OCI-LY1 (cell line): ENCODE results near the gene RASA3.
"Not testable (repeated sequence)": the region's sequence is repeated elsewhere in the genome, so short reads cannot be mapped to it uniquely, and the experiment has no call there.

Experiments
- H2AFZ ChIP-seq: fragments of 200-600 bp; sonication (generic), shearing (Covaris generic); 2 replicates; pipeline ENCODE4 v1.6.0; 2014; ENCODE audit warnings: antibody characterized with exemption, mild to moderate bottlenecking, low read length
- H3F3A ChIP-seq: fragments of 200-600 bp; sonication (generic), shearing (Covaris generic); 2 replicates; pipeline ENCODE4 v1.6.0; 2014; ENCODE audit warnings: mild to moderate bottlenecking, antibody characterized with exemption, low read length, moderate library complexity; ENCODE audit not compliant: insufficient read depth
- H3K27ac ChIP-seq: fragments of 200-600 bp; sonication (generic); 2 replicates; pipeline ENCODE4 v1.5.1; 2014; ENCODE audit warnings: low read length, mixed run types, mild to moderate bottlenecking, low read depth; ENCODE audit not compliant: poor library complexity, severe bottlenecking
- H3K27me3 ChIP-seq: fragments of 200-600 bp; sonication (generic); 2 replicates; pipeline ENCODE4 v1.6.0; 2014; ENCODE audit warnings: antibody characterized with exemption, mild to moderate bottlenecking, low read length, moderate library complexity; ENCODE audit not compliant: insufficient read depth
- H3K36me3 ChIP-seq: fragments of 200-600 bp; sonication (generic); 2 replicates; pipeline ENCODE4 v1.6.1; 2014; ENCODE audit warnings: mild to moderate bottlenecking, antibody characterized with exemption, low read length, moderate library complexity, mixed read lengths; ENCODE audit not compliant: insufficient read depth
- H3K4me1 ChIP-seq: fragments of 200-600 bp; sonication (generic); 2 replicates; pipeline ENCODE4 v1.5.1; 2014; ENCODE audit warnings: mild to moderate bottlenecking, low read length, moderate library complexity; ENCODE audit not compliant: insufficient read depth, severe bottlenecking
- H3K4me2 ChIP-seq: fragments of 200-600 bp; sonication (generic), shearing (Covaris generic); 2 replicates; pipeline ENCODE4 v1.6.1; 2014; ENCODE audit warnings: low read length
- H3K4me3 ChIP-seq: fragments of 200-600 bp; sonication (generic); 2 replicates; pipeline ENCODE4 v1.5.1; 2014; ENCODE audit warnings: low read length, low read depth, mild to moderate bottlenecking, mixed read lengths; ENCODE audit not compliant: poor library complexity, severe bottlenecking
- H3K79me2 ChIP-seq: fragments of 200-600 bp; shearing (Covaris generic); 2 replicates; pipeline ENCODE4 v1.6.1; 2016; ENCODE audit warnings: mixed run types, low read length, mixed read lengths; ENCODE audit not compliant: insufficient read depth
- H3K9ac ChIP-seq: fragments of 200-600 bp; sonication (generic), shearing (Covaris generic); 2 replicates; pipeline ENCODE4 v1.6.1; 2014; ENCODE audit warnings: mild to moderate bottlenecking, low read length, mixed read lengths
- H3K9me2 ChIP-seq: fragments of 200-600 bp; sonication (generic), shearing (Covaris generic); 2 replicates; pipeline ENCODE4 v1.6.1; 2014; ENCODE audit warnings: low read depth, mild to moderate bottlenecking, low read length, mixed read lengths
- H3K9me3 ChIP-seq: fragments of 200-600 bp; shearing (Covaris generic); 2 replicates; pipeline ENCODE4 v1.6.1; 2014; ENCODE audit warnings: low read length, mixed read lengths
- H4K20me1 ChIP-seq: fragments of 200-600 bp; sonication (generic), shearing (Covaris generic); 2 replicates; pipeline ENCODE4 v1.6.0; 2016; ENCODE audit warnings: mild to moderate bottlenecking, low read length; ENCODE audit not compliant: insufficient read depth
- CTCF ChIP-seq: fragments of 200-600 bp; sonication (generic), shearing (Covaris generic); IDR thresholded peaks from 2 replicates; pipeline ENCODE4 v1.5.1; 2017; ENCODE audit warnings: mild to moderate bottlenecking, antibody characterized with exemption, low read length, moderate library complexity, mixed read lengths
- EZH2 ChIP-seq: fragments of 200-600 bp; sonication (generic), shearing (Covaris generic); IDR thresholded peaks from 2 replicates; pipeline ENCODE4 v1.8.0; 2017; ENCODE audit warnings: borderline replicate concordance, mixed run types, mild to moderate bottlenecking, antibody characterized with exemption, low read length, moderate library complexity, mixed read lengths

The RASA3 gene

GRCh38 chr13:114077933-114078325 is 54.5 kb downstream of the RASA3 start:
- H3K9ac ChIP-seq = no peak overlapping the region
- H2AFZ ChIP-seq = no peak overlapping the region
- H3K4me2 ChIP-seq = no peak overlapping the region
- H3F3A ChIP-seq = no peaks in the 10 kb centered on the region
- no peak overlapping the region for H3K27ac ChIP-seq
- no peaks in the 10 kb centered on the region for H3K9me3 ChIP-seq
- H3K4me3 ChIP-seq = no peak overlapping the region
- H4K20me1 ChIP-seq = no peaks in the 10 kb centered on the region
- H3K79me2 ChIP-seq = no peaks in the 10 kb centered on the region
- no peaks in the 10 kb centered on the region for H3K9me2 ChIP-seq
- H3K27me3 ChIP-seq = no peaks in the 10 kb centered on the region
- H3K4me1 ChIP-seq = no peaks in the 10 kb centered on the region
- no peaks in the 10 kb centered on the region for H3K36me3 ChIP-seq
- TF ChIP-seq CTCF (no peak), EZH2 (no peak)

GRCh38 chr13:114077099-114077932 is 55.1 kb downstream of the RASA3 start:
- Histone ChIP-seq H3K9ac (no peak overlapping the region), H3K9me3 (no peaks in the 10 kb centered on the region), H3K9me2 (no peaks in the 10 kb centered on the region), H3K4me1 (no peaks in the 10 kb centered on the region), H3K79me2 (no peaks in the 10 kb centered on the region), H3K4me2 (no peak overlapping the region), H3K4me3 (no peak overlapping the region), H3K27me3 (no peaks in the 10 kb centered on the region), H2AFZ (no peak overlapping the region), H3F3A (no peaks in the 10 kb centered on the region), H3K27ac (no peak overlapping the region), H3K36me3 (no peaks in the 10 kb centered on the region), H4K20me1 (no peaks in the 10 kb centered on the region)
- TF ChIP-seq EZH2 = no peak

GRCh38 chr13:114076329-114077090 is 55.9 kb downstream of the RASA3 start:
- Histone ChIP-seq H3K9ac (no peak overlapping the region), H3K9me3 (no peaks in the 10 kb centered on the region)

GRCh38 chr13:114075811-114076210 is 56.6 kb downstream of the RASA3 start:
- not testable (repeated sequence) for H3K9ac ChIP-seq, H3F3A ChIP-seq, H4K20me1 ChIP-seq, H3K4me1 ChIP-seq, H3K27ac ChIP-seq, H2AFZ ChIP-seq, H3K9me2 ChIP-seq, H3K9me3 ChIP-seq, H3K4me2 ChIP-seq, H3K36me3 ChIP-seq, H3K4me3 ChIP-seq, H3K79me2 ChIP-seq, H3K27me3 ChIP-seq

More at GRCh38 chr13:114076329-114077090, 55.9 kb downstream of the RASA3 start:
- Histone ChIP-seq H3K27ac (no peak overlapping the region), H3K4me2 (no peak overlapping the region), H3K36me3 (no peaks in the 10 kb centered on the region), H3K4me3 (no peak overlapping the region), H3K4me1 (no peaks in the 10 kb centered on the region), H3K9me2 (no peaks in the 10 kb centered on the region), H3F3A (no peaks in the 10 kb centered on the region), H4K20me1 (no peaks in the 10 kb centered on the region), H2AFZ (no peak overlapping the region), H3K79me2 (no peaks in the 10 kb centered on the region), H3K27me3 (no peaks in the 10 kb centered on the region)
- no peak for TF ChIP-seq EZH2
- TF ChIP-seq CTCF = no peak
